GM12878 (cell line): ENCODE data around the gene VSIG10L.

Experiments used
- POLR2AphosphoS5 ChIP-seq: IDR thresholded peaks from 2 replicates; pipeline ENCODE4 v1.6.1; 2011; ENCODE audit warnings: mild to moderate bottlenecking, low read length, inconsistent platforms
- TF ChIP-seq, protein P1 (sequence below), 3 experiments: IDR thresholded peaks in 2 of 3; conservative IDR thresholded peaks in 1 of 3; 2 replicates each; pipeline ENCODE4 v1.5.1; 2011; ENCODE audit warnings: low read depth in 3 of 3, low read length in 3 of 3, mild to moderate bottlenecking in 3 of 3, control low read depth in 2 of 3, moderate library complexity in 2 of 3, inconsistent platforms in 1 of 3, mixed read lengths in 1 of 3; ENCODE audit not compliant: control insufficient read depth in 2 of 3, insufficient read depth in 1 of 3; ENCODE audit errors: extremely low read depth in 1 of 3

- TF ChIP-seq POLR2AphosphoS5, result no peak
- TF ChIP-seq, protein P1, sequence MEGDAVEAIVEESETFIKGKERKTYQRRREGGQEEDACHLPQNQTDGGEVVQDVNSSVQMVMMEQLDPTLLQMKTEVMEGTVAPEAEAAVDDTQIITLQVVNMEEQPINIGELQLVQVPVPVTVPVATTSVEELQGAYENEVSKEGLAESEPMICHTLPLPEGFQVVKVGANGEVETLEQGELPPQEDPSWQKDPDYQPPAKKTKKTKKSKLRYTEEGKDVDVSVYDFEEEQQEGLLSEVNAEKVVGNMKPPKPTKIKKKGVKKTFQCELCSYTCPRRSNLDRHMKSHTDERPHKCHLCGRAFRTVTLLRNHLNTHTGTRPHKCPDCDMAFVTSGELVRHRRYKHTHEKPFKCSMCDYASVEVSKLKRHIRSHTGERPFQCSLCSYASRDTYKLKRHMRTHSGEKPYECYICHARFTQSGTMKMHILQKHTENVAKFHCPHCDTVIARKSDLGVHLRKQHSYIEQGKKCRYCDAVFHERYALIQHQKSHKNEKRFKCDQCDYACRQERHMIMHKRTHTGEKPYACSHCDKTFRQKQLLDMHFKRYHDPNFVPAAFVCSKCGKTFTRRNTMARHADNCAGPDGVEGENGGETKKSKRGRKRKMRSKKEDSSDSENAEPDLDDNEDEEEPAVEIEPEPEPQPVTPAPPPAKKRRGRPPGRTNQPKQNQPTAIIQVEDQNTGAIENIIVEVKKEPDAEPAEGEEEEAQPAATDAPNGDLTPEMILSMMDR (IDR thresholded peaks at IDR 0.05 in 2 of 3, conservative IDR thresholded peaks at IDR 0.05 in 1 of 3; ENCODE audit: control insufficient read depth in 2 of 3, extremely low read depth in 1 of 3, insufficient read depth in 1 of 3, low read depth in 3 of 3, low read length in 3 of 3), result no peak
Measured at GRCh38 chr19:51359294-51359693, 17.4 kb upstream of the VSIG10L start.
